GM12892 (cell line): ENCODE results near the gene IST1.

Experiments used
- POLR2A ChIP-seq: IDR thresholded peaks from 2 replicates; pipeline ENCODE4 v1.6.1; 2011; ENCODE audit warnings: low read depth, low read length, control low read depth
- POLR2AphosphoS5 ChIP-seq: IDR thresholded peaks from 2 replicates; pipeline ENCODE4 v1.6.1; 2011; ENCODE audit warnings: low read depth, low read length, control low read depth

GRCh38 chr16:71863995-71864394, 31.3 kb upstream of the IST1 start:
- no peak for TF ChIP-seq POLR2AphosphoS5
- TF ChIP-seq POLR2A, result no peak
